ENCODE measurements around the gene SVEP1. TPM values are rescaled to one million over a fixed set of nuclear protein-coding genes. Genes with fewer than 3 reads are reported as not detected.
"Not testable (repeated sequence)": the region's sequence is repeated elsewhere in the genome, so short reads cannot be mapped to it uniquely, and the experiment has no call there.

Gene SVEP1
- total RNA-seq, 1 experiment from 2014 or later, result 0.04 TPM

DNA sequence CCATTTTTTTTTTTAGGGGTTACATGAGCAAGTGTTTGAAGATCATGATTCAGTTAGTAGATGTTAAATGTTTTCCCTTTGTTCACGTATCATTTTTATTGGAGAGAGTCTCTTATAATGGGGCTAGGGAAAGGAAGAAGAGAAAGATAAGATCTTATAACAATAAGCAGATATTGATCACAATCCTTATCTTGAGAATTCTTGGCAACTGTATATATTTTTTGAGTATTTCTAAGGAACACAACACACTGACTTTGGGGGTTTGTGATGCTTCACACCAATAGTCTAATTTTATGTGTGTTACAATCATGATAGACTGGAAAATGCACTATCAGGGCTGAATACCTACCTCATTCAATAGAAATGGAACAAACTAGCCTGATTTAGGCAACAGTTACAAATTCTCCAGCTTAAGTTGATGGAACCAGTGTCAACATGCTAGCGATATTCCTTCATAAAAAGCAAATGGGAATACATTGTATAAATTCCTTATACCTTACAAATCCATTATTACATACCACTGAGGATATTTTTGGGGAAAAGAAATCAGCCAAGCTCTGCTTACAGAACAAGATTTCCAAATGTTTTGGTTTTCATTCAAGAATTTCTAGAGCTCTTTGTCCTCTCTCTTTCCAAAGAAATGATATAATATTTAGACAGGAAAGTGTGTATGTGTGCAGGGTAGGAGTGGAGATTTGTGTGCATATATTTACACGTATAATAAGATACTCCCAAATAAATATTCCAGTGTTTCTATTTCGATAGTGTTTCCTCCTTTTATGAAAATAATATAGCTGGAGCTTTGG lies 41.5 kb downstream of the SVEP1 start:
- Histone ChIP-seq H3K9ac (ENCODE audit: low read length) (no peak overlapping the region), H3K9me2 (replicated peaks; ENCODE audit: low read length) (no peaks in the 10 kb centered on the region), H3F3A (ENCODE audit: low read length, unreplicated experiment) (no peaks in the 10 kb centered on the region), H3K27ac (ENCODE audit: low read length) (peak overlapping the region; percentile 35), H3K4me1 (ENCODE audit: insufficient read depth, low read length) (peaks cover 19% of the 10 kb centered on the region), H3K9me3 (ENCODE audit: low read length) (no peaks in the 10 kb centered on the region), H2AFZ (ENCODE audit: low read length) (no peak overlapping the region), H3K36me3 (ENCODE audit: low read depth, low read length) (no peaks in the 10 kb centered on the region), H3K4me2 (ENCODE audit: low read length) (peak overlapping the region; percentile 36), H3K4me3 (ENCODE audit: low read length) (no peak overlapping the region), H3K27me3 (ENCODE audit: low read length) (no peaks in the 10 kb centered on the region), H4K20me1 (ENCODE audit: low read length) (no peaks in the 10 kb centered on the region), H3K79me2 (ENCODE audit: low read length) (no peaks in the 10 kb centered on the region)
- peak; percentile 18 for DNase-seq
- TF ChIP-seq, protein P1, sequence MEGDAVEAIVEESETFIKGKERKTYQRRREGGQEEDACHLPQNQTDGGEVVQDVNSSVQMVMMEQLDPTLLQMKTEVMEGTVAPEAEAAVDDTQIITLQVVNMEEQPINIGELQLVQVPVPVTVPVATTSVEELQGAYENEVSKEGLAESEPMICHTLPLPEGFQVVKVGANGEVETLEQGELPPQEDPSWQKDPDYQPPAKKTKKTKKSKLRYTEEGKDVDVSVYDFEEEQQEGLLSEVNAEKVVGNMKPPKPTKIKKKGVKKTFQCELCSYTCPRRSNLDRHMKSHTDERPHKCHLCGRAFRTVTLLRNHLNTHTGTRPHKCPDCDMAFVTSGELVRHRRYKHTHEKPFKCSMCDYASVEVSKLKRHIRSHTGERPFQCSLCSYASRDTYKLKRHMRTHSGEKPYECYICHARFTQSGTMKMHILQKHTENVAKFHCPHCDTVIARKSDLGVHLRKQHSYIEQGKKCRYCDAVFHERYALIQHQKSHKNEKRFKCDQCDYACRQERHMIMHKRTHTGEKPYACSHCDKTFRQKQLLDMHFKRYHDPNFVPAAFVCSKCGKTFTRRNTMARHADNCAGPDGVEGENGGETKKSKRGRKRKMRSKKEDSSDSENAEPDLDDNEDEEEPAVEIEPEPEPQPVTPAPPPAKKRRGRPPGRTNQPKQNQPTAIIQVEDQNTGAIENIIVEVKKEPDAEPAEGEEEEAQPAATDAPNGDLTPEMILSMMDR (conservative IDR thresholded peaks at IDR 0.05; ENCODE audit: low read depth, low read length), result no peak
- intact Hi-C loops (cut with micrococcal nuclease), result no loop called here
- ChIA-PET CTCF (no interaction called here), POLR2A (ENCODE audit: unreplicated experiment) (interaction anchor here (0.5 kb wide), 1 partner anchor 413 kb away, joined by 15 read pairs; no protein-coding TSS in a partner anchor)
- no TSS peak for BruUV-seq (replicated peaks)
- no peak; the same call in 1 of the 2 replicates for ATAC-seq

DNA sequence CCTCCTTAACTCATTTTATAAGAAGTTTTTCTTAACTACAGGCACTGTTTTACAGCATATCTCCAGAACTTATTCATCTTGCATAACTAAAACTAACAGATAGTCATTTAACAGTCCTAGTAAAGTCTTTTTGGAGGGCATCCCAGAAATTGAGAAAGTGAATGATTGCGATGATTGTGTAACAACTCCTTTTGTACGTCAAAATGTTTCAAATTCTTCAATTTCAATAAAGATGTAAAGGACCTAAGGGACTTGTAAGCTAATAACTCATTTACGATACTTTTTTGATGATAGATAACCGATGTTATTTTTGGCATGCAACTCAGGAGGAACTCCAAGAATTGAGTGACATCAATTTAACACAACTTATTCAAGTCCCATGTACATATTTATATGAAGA lies 42.7 kb downstream of the SVEP1 start:
- ChIA-PET POLR2A (ENCODE audit: unreplicated experiment) (no interaction called here), CTCF (no interaction called here)
- Histone ChIP-seq H2AFZ (ENCODE audit: low read length) (no peak overlapping the region), H3K4me2 (ENCODE audit: low read length) (0 out of 2 replicates have a peak overlapping the region, but pooled peaks have one; percentile 8), H3K9ac (ENCODE audit: low read length) (no peak overlapping the region), H3K9me2 (replicated peaks; ENCODE audit: low read length) (no peaks in the 10 kb centered on the region), H3K79me2 (ENCODE audit: low read length) (no peaks in the 10 kb centered on the region), H3K36me3 (ENCODE audit: low read depth, low read length) (no peaks in the 10 kb centered on the region), H3K27me3 (ENCODE audit: low read length) (no peaks in the 10 kb centered on the region), H3F3A (ENCODE audit: low read length, unreplicated experiment) (no peaks in the 10 kb centered on the region), H4K20me1 (ENCODE audit: low read length) (no peaks in the 10 kb centered on the region), H3K27ac (ENCODE audit: low read length) (peak overlapping the region; percentile 49), H3K4me3 (ENCODE audit: low read length) (no peak overlapping the region), H3K4me1 (ENCODE audit: insufficient read depth, low read length) (peaks cover 19% of the 10 kb centered on the region), H3K9me3 (ENCODE audit: low read length) (no peaks in the 10 kb centered on the region)
- intact Hi-C loops (cut with micrococcal nuclease), result no loop called here
- ATAC-seq, result peak; percentile 40; the same call in 1 of the 2 replicates
- no TSS peak for BruUV-seq (replicated peaks)
- TF ChIP-seq EZH2 (IDR thresholded peaks at IDR 0.05; ENCODE audit: low read length, unreplicated experiment) (no peak), EZH2phosphoT487 (IDR thresholded peaks at IDR 0.05; ENCODE audit: borderline replicate concordance, low read length) (no peak)
- TF ChIP-seq, protein P1 (conservative IDR thresholded peaks at IDR 0.05; ENCODE audit: low read depth, low read length), result no peak
- DNase-seq, result peak; percentile 77

DNA sequence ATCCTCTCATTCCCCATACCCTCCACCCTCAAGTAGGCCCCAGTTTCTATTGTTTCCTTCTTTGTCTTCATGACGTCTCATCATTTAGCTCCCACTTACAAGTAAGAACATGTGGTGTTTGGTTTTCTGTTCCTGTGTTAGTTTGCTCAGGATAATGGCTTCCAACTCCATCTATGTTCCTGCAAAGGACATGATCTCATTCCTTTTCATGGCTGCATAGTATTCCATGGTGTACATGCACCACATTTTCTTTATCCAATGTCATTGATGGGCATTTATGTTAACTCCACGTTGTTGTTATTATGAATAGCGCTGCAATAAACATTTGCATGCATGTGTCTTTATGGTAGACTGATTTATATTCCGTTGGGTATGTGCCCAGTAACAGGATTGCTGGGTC lies 45.4 kb downstream of the SVEP1 start:
- H3K36me3 ChIP-seq (ENCODE audit: low read depth, low read length); DNase-seq; H3K9ac ChIP-seq (ENCODE audit: low read length); H3K9me2 ChIP-seq (replicated peaks; ENCODE audit: low read length); H3F3A ChIP-seq (ENCODE audit: low read length, unreplicated experiment); ATAC-seq; H3K4me2 ChIP-seq (ENCODE audit: low read length); H3K79me2 ChIP-seq (ENCODE audit: low read length); POLR2A ChIA-PET (ENCODE audit: unreplicated experiment); CTCF ChIA-PET; BruUV-seq (replicated peaks); H3K4me3 ChIP-seq (ENCODE audit: low read length); H4K20me1 ChIP-seq (ENCODE audit: low read length); H3K27me3 ChIP-seq (ENCODE audit: low read length); H3K9me3 ChIP-seq (ENCODE audit: low read length); H3K27ac ChIP-seq (ENCODE audit: low read length); intact Hi-C loops (cut with micrococcal nuclease); H2AFZ ChIP-seq (ENCODE audit: low read length): not testable (repeated sequence)
- H3K4me1 ChIP-seq (ENCODE audit: insufficient read depth, low read length), result peaks cover 19% of the 10 kb centered on the region
